ENCODE data around the gene RGS1. TPM values are rescaled to one million over a fixed set of nuclear protein-coding genes. Genes with fewer than 3 reads are reported as not detected.

Gene RGS1
- polyA plus RNA-seq, 1 of the 3 experiments (the other 2 are of a cell fraction) = 0.12 TPM

GRCh38 chr1:192546596-192547190, 28.9 kb upstream of the RGS1 start:
- no peak overlapping the region for H2AFZ ChIP-seq (ENCODE audit: low read depth)
- 75% methylated on average over 7 of the region's 7 CpGs for WGBS (ENCODE audit: low lambda C conversion rate)
- CTCF ChIA-PET = interaction anchor here (0.6 to 1.3 kb wide), 4 partner anchors 55 to 473 kb away, joined by 3 to 4 read pairs (median 4); no protein-coding TSS in a partner anchor

More at GRCh38 chr1:192546596-192547190, 28.9 kb upstream of the RGS1 start:
- Histone ChIP-seq H3K4me1 (ENCODE audit: control insufficient read depth in 1 of 2, insufficient read depth in 2 of 2, low read depth in 1 of 2, low read length in 1 of 2) (peaks cover 11 to 61% of the 10 kb centered on the region in 2 experiments), H3K27me3 (ENCODE audit: insufficient read depth) (no peaks in the 10 kb centered on the region), H3K79me2 (ENCODE audit: insufficient read depth) (no peaks in the 10 kb centered on the region), H4K20me1 (ENCODE audit: insufficient read depth) (no peaks in the 10 kb centered on the region), H3K4me2 (no peak overlapping the region), H3F3A (replicated peaks; ENCODE audit: insufficient read depth) (peaks cover 33% of the 10 kb centered on the region), H3K9me3 (no peaks in the 10 kb centered on the region), H3K4me3 (ENCODE audit: low read depth in 2 of 2, low read length in 1 of 2) (no peak overlapping the region), H3K27ac (ENCODE audit: low read depth in 2 of 2, low read length in 1 of 2) (peak overlapping the region; percentile 0 to 92; a peak in 2 of 4 replicates), H3K36me3 (replicated peaks in 1 of 2; ENCODE audit: control insufficient read depth in 1 of 2, insufficient read depth in 2 of 2, low read length in 1 of 2) (no peaks in the 10 kb centered on the region), H3K9me2 (no peaks in the 10 kb centered on the region), H3K9ac (no peak overlapping the region)
- POLR2A ChIA-PET = no interaction called here
- DNase-seq = no peak
- TF ChIP-seq FOXM1 (IDR thresholded peaks at IDR 0.05; ENCODE audit: low read depth) (no peak), GATA2 (CRISPR knock-in tag; IDR thresholded peaks at IDR 0.05) (no peak), RCOR1 (IDR thresholded peaks at IDR 0.05; ENCODE audit: low read length) (no peak), POLR2AphosphoS5 (IDR thresholded peaks at IDR 0.05; ENCODE audit: low read depth, low read length) (no peak), USF1 (IDR thresholded peaks at IDR 0.05; ENCODE audit: borderline replicate concordance, low read depth) (no peak), MEF2A (IDR thresholded peaks at IDR 0.05; ENCODE audit: borderline replicate concordance, low read depth) (no peak), SMC3 (IDR thresholded peaks at IDR 0.05; ENCODE audit: low read depth, low read length) (no peak), GABPA (IDR thresholded peaks at IDR 0.05; ENCODE audit: low read depth) (no peak), SIN3A (IDR thresholded peaks at IDR 0.05; ENCODE audit: borderline replicate concordance, low read depth, low read length) (no peak), RFX5 (IDR thresholded peaks at IDR 0.05; ENCODE audit: low read length) (no peak), ELF1 (IDR thresholded peaks at IDR 0.05) (no peak), CHD2 (IDR thresholded peaks at IDR 0.05; ENCODE audit: low read length, partially characterized antibody) (no peak), MAX (IDR thresholded peaks at IDR 0.05; ENCODE audit: low read depth) (no peak), IRF3 (IDR thresholded peaks at IDR 0.05; ENCODE audit: low read depth, low read length) (no peak), JUND (IDR thresholded peaks at IDR 0.05) (no peak)
- TF ChIP-seq, protein P1, sequence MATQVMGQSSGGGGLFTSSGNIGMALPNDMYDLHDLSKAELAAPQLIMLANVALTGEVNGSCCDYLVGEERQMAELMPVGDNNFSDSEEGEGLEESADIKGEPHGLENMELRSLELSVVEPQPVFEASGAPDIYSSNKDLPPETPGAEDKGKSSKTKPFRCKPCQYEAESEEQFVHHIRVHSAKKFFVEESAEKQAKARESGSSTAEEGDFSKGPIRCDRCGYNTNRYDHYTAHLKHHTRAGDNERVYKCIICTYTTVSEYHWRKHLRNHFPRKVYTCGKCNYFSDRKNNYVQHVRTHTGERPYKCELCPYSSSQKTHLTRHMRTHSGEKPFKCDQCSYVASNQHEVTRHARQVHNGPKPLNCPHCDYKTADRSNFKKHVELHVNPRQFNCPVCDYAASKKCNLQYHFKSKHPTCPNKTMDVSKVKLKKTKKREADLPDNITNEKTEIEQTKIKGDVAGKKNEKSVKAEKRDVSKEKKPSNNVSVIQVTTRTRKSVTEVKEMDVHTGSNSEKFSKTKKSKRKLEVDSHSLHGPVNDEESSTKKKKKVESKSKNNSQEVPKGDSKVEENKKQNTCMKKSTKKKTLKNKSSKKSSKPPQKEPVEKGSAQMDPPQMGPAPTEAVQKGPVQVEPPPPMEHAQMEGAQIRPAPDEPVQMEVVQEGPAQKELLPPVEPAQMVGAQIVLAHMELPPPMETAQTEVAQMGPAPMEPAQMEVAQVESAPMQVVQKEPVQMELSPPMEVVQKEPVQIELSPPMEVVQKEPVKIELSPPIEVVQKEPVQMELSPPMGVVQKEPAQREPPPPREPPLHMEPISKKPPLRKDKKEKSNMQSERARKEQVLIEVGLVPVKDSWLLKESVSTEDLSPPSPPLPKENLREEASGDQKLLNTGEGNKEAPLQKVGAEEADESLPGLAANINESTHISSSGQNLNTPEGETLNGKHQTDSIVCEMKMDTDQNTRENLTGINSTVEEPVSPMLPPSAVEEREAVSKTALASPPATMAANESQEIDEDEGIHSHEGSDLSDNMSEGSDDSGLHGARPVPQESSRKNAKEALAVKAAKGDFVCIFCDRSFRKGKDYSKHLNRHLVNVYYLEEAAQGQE (IDR thresholded peaks at IDR 0.05; ENCODE audit: low read depth, low read length) = no peak

Data from SK-N-SH (cell line).